Spinal cord (tissue), 10 donors: ENCODE results near the gene EGFL7. TPM values are rescaled to one million over a fixed set of nuclear protein-coding genes. Genes with fewer than 3 reads are reported as not detected.
"Not testable (repeated sequence)": the region's sequence is repeated elsewhere in the genome, so short reads cannot be mapped to it uniquely, and the experiment has no call there.

Experiments used
- DNase-seq, 6 donors: peaks; one replicate each; pipeline versions ENCODE4 v3.0.0 to v3.0.0-alpha.2; 2013 to 2015; ENCODE audit warnings: low spot score in 6 of 6, low read depth in 4 of 6
- H3K27ac ChIP-seq: one replicate; pipeline ENCODE4 v1.5.1; 2013; ENCODE audit warnings: low read depth, low read length, control low read depth
- H3K27me3 ChIP-seq: one replicate; pipeline ENCODE4 v1.6.1; 2013; ENCODE audit warnings: low read length; ENCODE audit not compliant: control insufficient read depth, insufficient read depth
- H3K36me3 ChIP-seq: one replicate; pipeline ENCODE4 v1.6.1; 2013; ENCODE audit warnings: low read length; ENCODE audit not compliant: control insufficient read depth, insufficient read depth
- H3K4me1 ChIP-seq: one replicate; pipeline ENCODE4 v1.6.1; 2013; ENCODE audit warnings: low read length; ENCODE audit not compliant: control insufficient read depth, insufficient read depth
- H3K4me3 ChIP-seq: one replicate; pipeline ENCODE4 v1.5.1; 2013; ENCODE audit warnings: low read depth, low read length, control low read depth
- H3K9me3 ChIP-seq: one replicate; pipeline ENCODE4 v1.6.1; 2013; ENCODE audit warnings: low read length; ENCODE audit not compliant: control insufficient read depth, insufficient read depth
- WGBS: methylation state at CpG from one replicate; pipeline ENCODE4 v1.1.5; 2013; ENCODE audit warnings: missing lambda C conversion rate; ENCODE audit not compliant: insufficient coverage; 5-methylcytosine and 5-hydroxymethylcytosine counted together
- polyA plus RNA-seq, 2 donors: library from polyadenylated mRNA; unstranded; fragments of 120-200 nt; gene quantifications; one replicate each; pipeline ENCODE4 v1.2.1, GENCODE V29; 2013; ENCODE audit not compliant: insufficient read length in 2 of 2
- total RNA-seq, 2 donors: library from RNA; depleted of rRNA in 1 of 2; stranded (reverse); fragments of 120-200 nt in 1 of 2; fragments of >200 nt in 1 of 2; gene quantifications; one replicate each; pipeline versions ENCODE4 v1.2.3 to v1.2.4, GENCODE V29; 2013 to 2014
- donor health status: healthy.

The EGFL7 gene
- total and polyA plus RNA-seq, 4 donors = 21.9 to 93.5 (median 52.1) TPM

- Histone ChIP-seq H3K36me3 (peaks cover 3% of the 10 kb centered on the region), H3K27me3 (no peaks in the 10 kb centered on the region), H3K4me3 (no peak overlapping the region), H3K27ac (no peak overlapping the region), H3K4me1 (peaks cover 53% of the 10 kb centered on the region), H3K9me3 (no peaks in the 10 kb centered on the region)
- WGBS = 58% methylated on average over 11 of the region's 19 CpGs
- DNase-seq = peak in 2 of 6 donors; percentile 76 to 80
These were observed 32.6 kb upstream of the EGFL7 start for GRCh38 chr9:136629879-136630661.

GRCh38 chr9:136630662-136630992, 32.1 kb upstream of the EGFL7 start:
- Histone ChIP-seq H3K4me3 (no peak overlapping the region), H3K9me3 (no peaks in the 10 kb centered on the region), H3K27ac (no peak overlapping the region), H3K27me3 (no peaks in the 10 kb centered on the region), H3K36me3 (peaks cover 3% of the 10 kb centered on the region), H3K4me1 (peaks cover 48% of the 10 kb centered on the region)
- 70% methylated on average over 11 of the region's 12 CpGs for WGBS
- no peak for DNase-seq

DNA sequence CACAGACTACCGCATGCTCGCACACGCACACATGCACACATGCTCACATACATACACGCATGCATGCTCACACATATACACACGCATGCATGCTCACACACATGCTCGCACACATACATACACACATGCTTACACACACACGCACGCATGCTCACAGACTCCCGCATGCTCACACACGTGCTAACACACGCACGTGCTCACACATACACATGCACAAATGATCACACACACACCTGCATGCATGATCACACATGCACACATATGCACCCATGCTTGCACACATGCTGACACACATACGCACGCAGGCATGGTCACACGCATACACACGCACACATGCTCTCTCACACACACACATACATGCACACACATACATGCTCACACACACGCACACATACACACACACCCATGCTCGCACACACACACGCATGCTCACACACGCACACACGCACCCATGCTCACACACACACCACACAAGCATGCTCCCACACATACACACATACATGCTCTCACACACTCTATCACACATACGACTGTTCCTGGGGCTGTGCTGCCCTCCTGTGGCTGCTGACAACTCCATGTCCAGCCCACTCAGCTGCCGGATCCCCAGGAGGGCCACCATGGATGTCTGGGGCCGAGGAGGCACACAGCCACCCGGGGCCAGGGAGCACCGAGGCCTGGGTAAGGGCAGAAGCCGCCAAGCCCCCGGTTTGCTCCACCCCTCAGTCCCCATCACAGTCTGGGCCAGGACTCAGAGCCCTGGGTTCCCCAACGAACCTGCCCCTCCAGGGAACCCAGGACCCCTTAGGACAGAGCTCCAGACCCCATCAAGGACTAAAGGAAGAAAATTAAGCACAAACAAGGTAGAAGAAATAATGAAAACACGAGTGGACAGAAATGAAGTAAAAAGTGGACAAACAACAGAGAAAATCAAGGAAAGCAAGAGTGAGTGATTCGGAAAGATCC, 31.4 kb upstream of the EGFL7 start:
- Histone ChIP-seq H3K4me3 (no peak overlapping the region), H3K4me1 (peaks cover 41% of the 10 kb centered on the region), H3K9me3 (no peaks in the 10 kb centered on the region), H3K27me3 (no peaks in the 10 kb centered on the region), H3K36me3 (peaks cover 3% of the 10 kb centered on the region), H3K27ac (no peak overlapping the region)
- 57% methylated on average over 29 of the region's 31 CpGs for WGBS
- DNase-seq = peak in 5 of 6 donors; percentile 58 to 94 (median 69)

DNA sequence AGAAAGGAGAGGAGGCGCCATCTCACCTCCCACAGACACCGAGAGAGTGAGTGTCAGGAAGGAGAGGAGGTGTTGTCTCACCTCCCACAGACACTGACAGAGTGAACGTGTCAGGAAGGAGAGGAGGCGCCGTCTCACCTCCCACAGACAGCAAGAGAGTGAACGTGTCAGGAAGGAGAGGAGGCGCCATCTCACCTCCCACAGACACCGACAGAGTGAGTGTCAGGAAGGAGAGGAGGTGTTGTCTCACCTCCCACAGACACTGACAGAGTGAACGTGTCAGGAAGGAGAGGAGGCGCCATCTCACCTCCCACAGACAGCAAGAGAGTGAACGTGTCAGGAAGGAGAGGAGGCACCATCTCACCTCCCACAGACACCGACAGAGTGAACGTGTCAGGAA, 30.6 kb upstream of the EGFL7 start:
- not testable (repeated sequence) for H3K36me3 ChIP-seq, H3K27me3 ChIP-seq, DNase-seq, H3K4me3 ChIP-seq, H3K9me3 ChIP-seq, H3K27ac ChIP-seq
- H3K4me1 ChIP-seq = peaks cover 35% of the 10 kb centered on the region
- WGBS = 60% methylated on average over 1 of the region's 13 CpGs

- DNase-seq, H3K27me3 ChIP-seq, H3K4me3 ChIP-seq, H3K36me3 ChIP-seq, H3K9me3 ChIP-seq, H3K27ac ChIP-seq: not testable (repeated sequence)
- H3K4me1 ChIP-seq = peaks cover 30% of the 10 kb centered on the region
- WGBS = 91% methylated on average over 9 of the region's 36 CpGs
These were observed 30.1 kb upstream of the EGFL7 start for GRCh38 chr9:136632491-136633106.

GRCh38 chr9:136634904-136635303, 27.8 kb upstream of the EGFL7 start:
- Histone ChIP-seq H3K36me3 (no peaks in the 10 kb centered on the region), H3K4me1 (peaks cover 18% of the 10 kb centered on the region), H3K4me3 (no peak overlapping the region), H3K9me3 (no peaks in the 10 kb centered on the region), H3K27ac (no peak overlapping the region), H3K27me3 (no peaks in the 10 kb centered on the region)
- DNase-seq = no peak
- WGBS = 61% methylated on average over 3 of the region's 11 CpGs

GRCh38 chr9:136640171-136641111, 22.3 kb upstream of the EGFL7 start:
- Histone ChIP-seq H3K9me3 (no peaks in the 10 kb centered on the region), H3K27ac (no peak overlapping the region), H3K4me3 (no peak overlapping the region), H3K27me3 (peaks cover 8% of the 10 kb centered on the region), H3K36me3 (no peaks in the 10 kb centered on the region), H3K4me1 (peaks cover 18% of the 10 kb centered on the region)
- 76% methylated on average over 31 of the region's 32 CpGs for WGBS
- no peak for DNase-seq

- H3K4me1 ChIP-seq = peaks cover 32% of the 10 kb centered on the region
- H3K27ac ChIP-seq = no peak overlapping the region
- no peaks in the 10 kb centered on the region for H3K36me3 ChIP-seq
- H3K27me3 ChIP-seq = peaks cover 8% of the 10 kb centered on the region
- WGBS = 83% methylated on average over 1 of the region's 7 CpGs
- H3K4me3 ChIP-seq = no peak overlapping the region
- H3K9me3 ChIP-seq = no peaks in the 10 kb centered on the region
- no peak for DNase-seq
These were observed 20.2 kb upstream of the EGFL7 start for GRCh38 chr9:136642439-136642921.
